Liver (tissue), 3 donors: ENCODE results near the gene SLC16A7.

Source experiments
- ATF3 ChIP-seq: IDR thresholded peaks from 2 replicates; pipeline ENCODE4 v1.6.1; 2016; ENCODE audit warnings: antibody characterized with exemption
- CTCF ChIP-seq: fragments of 150-350 bp; IDR thresholded peaks from 2 replicates; pipeline ENCODE4 v1.5.1; 2017; ENCODE audit warnings: improper control_type of control experiment, low read depth, low read length; ENCODE audit not compliant: missing input control
- EGR1 ChIP-seq, 2 donors: IDR thresholded peaks; 2 replicates each; pipeline ENCODE4 v1.6.1; 2016 to 2018; ENCODE audit warnings: antibody characterized with exemption in 2 of 2, low read depth in 2 of 2
- FOXA1 ChIP-seq: IDR thresholded peaks from 2 replicates; pipeline ENCODE4 v1.6.1; 2016; ENCODE audit warnings: antibody characterized with exemption
- GABPA ChIP-seq, 2 donors: IDR thresholded peaks in 1 of 2; conservative IDR thresholded peaks in 1 of 2; 2 replicates each; pipeline ENCODE4 v1.6.1; 2016; ENCODE audit warnings: antibody characterized with exemption in 2 of 2, mild to moderate bottlenecking in 1 of 2, moderate library complexity in 1 of 2
- HNF4G ChIP-seq: IDR thresholded peaks from 2 replicates; pipeline ENCODE4 v1.6.1; 2016; ENCODE audit warnings: antibody characterized with exemption
- MAX ChIP-seq: IDR thresholded peaks from 2 replicates; pipeline ENCODE4 v1.6.1; 2016; ENCODE audit warnings: antibody characterized with exemption
- NR2F2 ChIP-seq: IDR thresholded peaks from 2 replicates; pipeline ENCODE4 v1.6.1; 2016; ENCODE audit warnings: antibody characterized with exemption
- RAD21 ChIP-seq, 2 donors: IDR thresholded peaks; 2 replicates each; pipeline ENCODE4 v1.6.1; 2016; ENCODE audit warnings: antibody characterized with exemption in 2 of 2, mild to moderate bottlenecking in 2 of 2
- REST ChIP-seq: IDR thresholded peaks from 2 replicates; pipeline ENCODE4 v1.6.1; 2016; ENCODE audit warnings: antibody characterized with exemption, mild to moderate bottlenecking
- SP1 ChIP-seq: IDR thresholded peaks from 2 replicates; pipeline ENCODE4 v1.6.1; 2018; ENCODE audit warnings: antibody characterized with exemption, mild to moderate bottlenecking
- TAF1 ChIP-seq: conservative IDR thresholded peaks from 2 replicates; pipeline ENCODE4 v1.6.1; 2016; ENCODE audit warnings: antibody characterized with exemption, mild to moderate bottlenecking
- YY1 ChIP-seq: IDR thresholded peaks from 2 replicates; pipeline ENCODE4 v1.6.1; 2016; ENCODE audit warnings: antibody characterized with exemption, mild to moderate bottlenecking
- ZBTB33 ChIP-seq: IDR thresholded peaks from 2 replicates; pipeline ENCODE4 v1.6.1; 2016; ENCODE audit warnings: antibody characterized with exemption
- donor health status: healthy.
- donor health status: healthy.

- TF ChIP-seq ATF3 (no peak), MAX (no peak), CTCF (no peak), SP1 (no peak), ZBTB33 (no peak), FOXA1 (no peak), HNF4G (no peak), EGR1 (IDR thresholded peaks at IDR 0.05; ENCODE audit: low read depth in 2 of 2) (no peak), RAD21 (IDR thresholded peaks at IDR 0.05) (no peak), YY1 (no peak), TAF1 (no peak), GABPA (IDR thresholded peaks at IDR 0.05 in 1 of 2, conservative IDR thresholded peaks at IDR 0.05 in 1 of 2) (no peak), REST (no peak), NR2F2 (no peak)
Measured at GRCh38 chr12:59626382-59626781, 30.6 kb downstream of the SLC16A7 start.
